Measurements from ENCODE around the gene TREH.

TREH gene

DNA sequence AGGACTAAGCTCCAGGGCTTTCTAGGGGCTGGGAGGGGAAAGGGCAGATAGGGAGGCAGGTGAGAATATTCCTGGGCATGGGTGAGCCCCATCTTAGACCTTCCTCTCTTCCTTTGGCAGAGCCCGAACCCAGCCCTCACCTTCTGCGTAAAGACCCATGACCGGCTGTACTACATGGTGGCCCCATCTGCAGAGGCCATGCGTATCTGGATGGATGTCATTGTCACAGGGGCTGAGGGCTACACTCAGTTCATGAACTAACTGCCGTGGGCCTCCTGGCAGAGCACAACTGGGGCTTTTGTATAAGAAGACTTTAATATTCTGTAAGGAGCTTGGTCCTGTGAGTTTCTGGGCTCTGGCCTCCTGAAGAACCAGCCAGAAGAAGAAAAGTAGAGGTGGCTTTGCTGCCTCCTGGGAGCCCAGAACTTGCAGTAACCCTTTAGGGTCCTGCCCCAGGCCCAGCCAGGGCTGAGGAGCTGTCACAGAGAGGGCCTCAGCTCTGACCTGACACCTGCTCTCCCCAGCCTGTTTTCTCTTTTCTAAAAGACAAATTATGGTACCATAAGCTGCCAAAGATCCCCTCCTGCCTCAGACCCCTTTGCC is 22.8 kb downstream of the TREH start:
- CTCF ChIA-PET = interaction anchor here (1.2 to 5.4 kb wide), 3 partner anchors 12 to 34 kb away, joined by 3 to 34 read pairs (median 18); no protein-coding TSS in a partner anchor
- TF ChIP-seq, protein P1, sequence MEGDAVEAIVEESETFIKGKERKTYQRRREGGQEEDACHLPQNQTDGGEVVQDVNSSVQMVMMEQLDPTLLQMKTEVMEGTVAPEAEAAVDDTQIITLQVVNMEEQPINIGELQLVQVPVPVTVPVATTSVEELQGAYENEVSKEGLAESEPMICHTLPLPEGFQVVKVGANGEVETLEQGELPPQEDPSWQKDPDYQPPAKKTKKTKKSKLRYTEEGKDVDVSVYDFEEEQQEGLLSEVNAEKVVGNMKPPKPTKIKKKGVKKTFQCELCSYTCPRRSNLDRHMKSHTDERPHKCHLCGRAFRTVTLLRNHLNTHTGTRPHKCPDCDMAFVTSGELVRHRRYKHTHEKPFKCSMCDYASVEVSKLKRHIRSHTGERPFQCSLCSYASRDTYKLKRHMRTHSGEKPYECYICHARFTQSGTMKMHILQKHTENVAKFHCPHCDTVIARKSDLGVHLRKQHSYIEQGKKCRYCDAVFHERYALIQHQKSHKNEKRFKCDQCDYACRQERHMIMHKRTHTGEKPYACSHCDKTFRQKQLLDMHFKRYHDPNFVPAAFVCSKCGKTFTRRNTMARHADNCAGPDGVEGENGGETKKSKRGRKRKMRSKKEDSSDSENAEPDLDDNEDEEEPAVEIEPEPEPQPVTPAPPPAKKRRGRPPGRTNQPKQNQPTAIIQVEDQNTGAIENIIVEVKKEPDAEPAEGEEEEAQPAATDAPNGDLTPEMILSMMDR (IDR thresholded peaks at IDR 0.05; ENCODE audit: control extremely low read depth, extremely low read depth, low read depth, missing control alignments) = no peak

GRCh38 chr11:118655486-118656190 is 23.8 kb downstream of the TREH start:
- CTCF ChIA-PET = interaction anchor here (0.8 to 5.4 kb wide), 4 partner anchors 13 to 50 kb away, joined by 3 to 34 read pairs (median 10); no protein-coding TSS in a partner anchor
- TF ChIP-seq, protein P1 (IDR thresholded peaks at IDR 0.05; ENCODE audit: control extremely low read depth, extremely low read depth, low read depth, missing control alignments) = no peak
- POLR2A ChIA-PET = no interaction called here
- no peak for DNase-seq (ENCODE audit: extremely low spot score)

More for the DNA sequence above, 22.8 kb downstream of the TREH start:
- DNase-seq (ENCODE audit: extremely low spot score) = no peak
- POLR2A ChIA-PET = no interaction called here

- ChIA-PET CTCF (interaction anchor here (1.6 kb wide), 1 partner anchor 11 kb away, joined by 3 read pairs; no protein-coding TSS in a partner anchor), POLR2A (no interaction called here)
- DNase-seq (ENCODE audit: extremely low spot score) = no peak
- TF ChIP-seq, protein P1 (IDR thresholded peaks at IDR 0.05; ENCODE audit: control extremely low read depth, extremely low read depth, low read depth, missing control alignments) = no peak
Measured at GRCh38 chr11:118653684-118654390, 25.6 kb downstream of the TREH start.

GRCh38 chr11:118652681-118653181 is 26.7 kb downstream of the TREH start:
- CTCF ChIA-PET = interaction anchor here (1.6 kb wide), 1 partner anchor 10 kb away, joined by 3 read pairs; no protein-coding TSS in a partner anchor
- DNase-seq (ENCODE audit: extremely low spot score) = no peak
- TF ChIP-seq, protein P1 (IDR thresholded peaks at IDR 0.05; ENCODE audit: control extremely low read depth, extremely low read depth, low read depth, missing control alignments) = no peak
- POLR2A ChIA-PET = no interaction called here

- POLR2A ChIA-PET = no interaction called here
- TF ChIP-seq, protein P1 (IDR thresholded peaks at IDR 0.05; ENCODE audit: control extremely low read depth, extremely low read depth, low read depth, missing control alignments) = no peak
- CTCF ChIA-PET = no interaction called here
- no peak for DNase-seq (ENCODE audit: extremely low spot score)
Measured at GRCh38 chr11:118651820-118652219, 27.6 kb downstream of the TREH start.

GRCh38 chr11:118650366-118650765 is 29.1 kb downstream of the TREH start:
- no peak for DNase-seq (ENCODE audit: extremely low spot score)
- CTCF ChIA-PET = interaction anchor here (1.1 kb wide), 1 partner anchor 10 kb away, joined by 4 read pairs; no protein-coding TSS in a partner anchor
- POLR2A ChIA-PET = no interaction called here
- TF ChIP-seq, protein P1 (IDR thresholded peaks at IDR 0.05; ENCODE audit: control extremely low read depth, extremely low read depth, low read depth, missing control alignments) = no peak
